PFSK-1 (cell line): ENCODE results near the gene RNF207.

Experiments used
- POLR2AphosphoS5 ChIP-seq: IDR thresholded peaks from 2 replicates; pipeline ENCODE4 v1.6.1; 2012; ENCODE audit warnings: low read depth, mild to moderate bottlenecking, control low read depth, low read length, moderate library complexity
- REST ChIP-seq, 2 experiments: IDR thresholded peaks; 2 replicates each; pipeline versions ENCODE4 v1.6.1 to v1.8.0; 2011 to 2012; ENCODE audit warnings: low read depth in 2 of 2, low read length in 2 of 2, control low read depth in 1 of 2, inconsistent platforms in 1 of 2, mild to moderate bottlenecking in 1 of 2, moderate library complexity in 1 of 2; ENCODE audit not compliant: insufficient read depth in 1 of 2
- SIN3A ChIP-seq: IDR thresholded peaks from 2 replicates; pipeline ENCODE4 v1.6.1; 2012; ENCODE audit warnings: mild to moderate bottlenecking, low read length, moderate library complexity, borderline replicate concordance; ENCODE audit not compliant: insufficient read depth
- TAF1 ChIP-seq: IDR thresholded peaks from 2 replicates; pipeline ENCODE4 v1.6.1; 2012; ENCODE audit warnings: low read length, control low read depth, borderline replicate concordance; ENCODE audit not compliant: insufficient read depth

- TF ChIP-seq REST (IDR thresholded peaks at IDR 0.05; ENCODE audit: insufficient read depth in 1 of 2, low read depth in 2 of 2, low read length in 2 of 2) = no peak
- no peak for TF ChIP-seq POLR2AphosphoS5
- TF ChIP-seq SIN3A = no peak
- no peak for TF ChIP-seq TAF1
Measured at GRCh38 chr1:6248161-6248776, 42.4 kb downstream of the RNF207 start.
